Fibroblast of lung (primary cell): ENCODE measurements around the gene PKD1L1. TPM values are rescaled to one million over a fixed set of nuclear protein-coding genes. Genes with fewer than 3 reads are reported as not detected.
A peak's percentile ranks its signal among the peaks of the same experiment; 100 is the strongest.
"Not testable (repeated sequence)": the region's sequence is repeated elsewhere in the genome, so short reads cannot be mapped to it uniquely, and the experiment has no call there.

Source experiments
- DNase-seq, 2 donors: peaks; one replicate each; pipeline versions ENCODE4 v3.0.0 to v3.0.0-alpha.2; 2010; ENCODE audit warnings: low read depth in 2 of 2
- H2AFZ ChIP-seq: 2 replicates; pipeline ENCODE4 v1.5.1; 2012; ENCODE audit warnings: low read length, control low read depth, inconsistent platforms
- H3K27ac ChIP-seq: 2 replicates; pipeline ENCODE4 v1.5.1; 2011; ENCODE audit warnings: low read length, control low read depth; ENCODE audit not compliant: insufficient read depth
- H3K27me3 ChIP-seq: 2 replicates; pipeline ENCODE4 v1.5.1; 2011; ENCODE audit warnings: mild to moderate bottlenecking, low read length; ENCODE audit not compliant: control insufficient read depth, insufficient read depth
- H3K36me3 ChIP-seq: 2 replicates; pipeline ENCODE4 v1.5.1; 2011; ENCODE audit warnings: low read length; ENCODE audit not compliant: control insufficient read depth, insufficient read depth
- H3K4me1 ChIP-seq: 2 replicates; pipeline ENCODE4 v1.5.1; 2011; ENCODE audit warnings: low read length; ENCODE audit not compliant: control insufficient read depth, insufficient read depth; ENCODE audit errors: extremely low read depth
- H3K4me2 ChIP-seq: 2 replicates; pipeline ENCODE4 v1.5.1; 2011; ENCODE audit warnings: low read length, control low read depth; ENCODE audit not compliant: insufficient read depth; ENCODE audit errors: extremely low read depth
- H3K4me3 ChIP-seq, 4 experiments: fragments of 200-600 bp in 1 of 4; sonication (generic) in 1 of 4; replicated peaks in 1 of 4; 2 replicates each; pipeline ENCODE4 v1.5.1; 2011 to 2016; ENCODE audit warnings: low read length in 4 of 4, low read depth in 3 of 4, mild to moderate bottlenecking in 3 of 4, control low read depth in 2 of 4, inconsistent platforms in 1 of 4, mixed read lengths in 1 of 4; ENCODE audit not compliant: insufficient read depth in 1 of 4; ENCODE audit errors: control extremely low read depth in 1 of 4
- H3K79me2 ChIP-seq: 2 replicates; pipeline ENCODE4 v1.5.1; 2012; ENCODE audit warnings: mild to moderate bottlenecking, low read length, inconsistent platforms; ENCODE audit not compliant: control insufficient read depth, insufficient read depth
- H3K9ac ChIP-seq: 2 replicates; pipeline ENCODE4 v1.5.1; 2011; ENCODE audit warnings: mild to moderate bottlenecking, low read length, control low read depth; ENCODE audit not compliant: insufficient read depth
- H3K9me3 ChIP-seq: 2 replicates; pipeline ENCODE4 v1.5.1; 2012; ENCODE audit warnings: low read depth, low read length; ENCODE audit not compliant: control insufficient read depth, insufficient read depth
- H4K20me1 ChIP-seq: 2 replicates; pipeline ENCODE4 v1.5.1; 2011; ENCODE audit warnings: low read length; ENCODE audit not compliant: control insufficient read depth, insufficient read depth; ENCODE audit errors: extremely low read depth
- CTCF ChIP-seq, 2 donors: IDR thresholded peaks in 1 of 2; conservative IDR thresholded peaks in 1 of 2; 1 replicate in 1 of 2; 2 replicates in 1 of 2; pipeline ENCODE4 v1.5.1; 2011 to 2012; ENCODE audit warnings: low read length in 2 of 2, control low read depth in 1 of 2, inconsistent platforms in 1 of 2, low read depth in 1 of 2, mild to moderate bottlenecking in 1 of 2
- EZH2 ChIP-seq: IDR thresholded peaks from 2 replicates; pipeline ENCODE4 v1.5.1; 2012; ENCODE audit warnings: low read length, control low read depth, mild to moderate bottlenecking; ENCODE audit errors: missing control alignments
- polyA plus RNA-seq, 2 donors: library from polyadenylated mRNA; depleted of rRNA in 1 of 2; stranded (reverse) in 1 of 2; unstranded in 1 of 2; fragments of >200 nt; gene quantifications; 2 replicates each; pipeline ENCODE4 v1.2.1, GENCODE V29; 2011 to 2012; ENCODE audit warnings: missing spikeins in 1 of 2
- total RNA-seq: library from RNA; depleted of rRNA; stranded (reverse); fragments of >200 nt; gene quantifications from 2 replicates; pipeline ENCODE4 v1.2.1, GENCODE V29; 2014

Gene PKD1L1
- total and polyA plus RNA-seq, 2 donors (not counting 1 experiment from before 2014, with no cell fraction given): under 0.01 to 0.12 TPM

GRCh38 chr7:47794016-47794415 is 154.2 kb downstream of the PKD1L1 start:
- Histone ChIP-seq H3K36me3 (no peaks in the 10 kb centered on the region), H3K27me3 (no peaks in the 10 kb centered on the region), H2AFZ (no peak overlapping the region), H3K4me3 (no peak overlapping the region), H3K9ac (no peak overlapping the region), H3K27ac (no peak overlapping the region), H3K4me2 (no peak overlapping the region), H3K79me2 (no peaks in the 10 kb centered on the region), H4K20me1 (no peaks in the 10 kb centered on the region), H3K9me3 (no peaks in the 10 kb centered on the region), H3K4me1 (peaks cover 10% of the 10 kb centered on the region)
- no peak for TF ChIP-seq EZH2
- TF ChIP-seq CTCF (conservative IDR thresholded peaks at IDR 0.05 in 1 of 2, IDR thresholded peaks at IDR 0.05 in 1 of 2; ENCODE audit: low read depth in 1 of 2, low read length in 2 of 2): no peak
- no peak for DNase-seq

DNA sequence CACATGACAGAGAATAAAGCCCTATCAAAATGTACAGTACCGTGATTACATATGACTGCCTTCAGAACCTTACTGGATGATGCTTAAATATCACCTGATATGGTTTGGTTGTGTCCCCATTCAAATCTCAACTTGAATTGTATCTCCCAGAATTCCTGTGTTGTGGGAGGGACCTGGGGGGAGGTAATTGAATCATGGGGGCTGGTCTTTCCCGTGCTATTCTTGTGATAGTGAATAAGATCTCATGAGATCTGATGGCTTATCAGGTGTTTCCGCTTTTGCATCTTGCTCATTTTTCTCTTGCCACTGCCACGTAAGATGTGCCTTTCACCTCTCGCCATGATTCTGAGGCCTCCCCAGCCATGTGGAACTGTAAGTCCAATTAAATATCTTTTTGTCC is 155.1 kb downstream of the PKD1L1 start:
- H3K9ac ChIP-seq, H3K4me1 ChIP-seq, H3K4me2 ChIP-seq, H3K36me3 ChIP-seq, H3K4me3 ChIP-seq, H3K79me2 ChIP-seq, H2AFZ ChIP-seq, H3K9me3 ChIP-seq, DNase-seq, H3K27me3 ChIP-seq, H4K20me1 ChIP-seq, H3K27ac ChIP-seq: not testable (repeated sequence)

DNA sequence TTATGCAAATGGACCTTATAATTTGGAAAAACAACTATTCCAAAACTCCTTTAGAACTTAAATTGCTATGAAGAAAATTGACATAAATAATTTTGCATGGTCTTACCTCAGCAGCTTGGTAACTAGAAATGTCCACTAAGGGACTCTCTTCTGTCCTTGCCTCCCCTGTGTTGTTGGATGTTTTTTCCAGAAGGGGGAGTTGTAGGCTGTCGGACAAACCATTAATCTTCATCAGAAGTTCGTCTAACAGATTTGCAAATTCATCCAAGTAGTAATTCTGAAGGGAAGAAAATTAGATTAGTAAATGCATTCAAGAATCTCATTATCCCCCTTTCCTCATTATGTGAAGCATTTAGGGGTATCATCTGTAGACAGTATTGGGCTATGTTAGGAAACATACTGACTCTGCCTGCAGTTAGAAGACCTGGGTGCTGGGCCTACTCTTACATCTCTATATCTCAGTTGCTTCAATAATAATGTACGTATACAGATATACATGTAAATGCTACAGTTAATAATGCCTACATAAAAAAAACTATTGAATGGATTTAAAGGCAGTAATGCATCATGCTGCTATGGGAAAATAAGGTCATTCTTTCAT is 155.6 kb downstream of the PKD1L1 start:
- Histone ChIP-seq H3K27ac (no peak overlapping the region), H3K36me3 (no peaks in the 10 kb centered on the region), H2AFZ (no peak overlapping the region), H3K9ac (no peak overlapping the region), H3K27me3 (no peaks in the 10 kb centered on the region), H3K9me3 (no peaks in the 10 kb centered on the region), H3K4me2 (no peak overlapping the region), H3K79me2 (no peaks in the 10 kb centered on the region), H3K4me3 (no peak overlapping the region), H4K20me1 (no peaks in the 10 kb centered on the region), H3K4me1 (peaks cover 10% of the 10 kb centered on the region)
- DNase-seq: no peak
- TF ChIP-seq EZH2: no peak
- TF ChIP-seq CTCF (conservative IDR thresholded peaks at IDR 0.05 in 1 of 2, IDR thresholded peaks at IDR 0.05 in 1 of 2; ENCODE audit: low read depth in 1 of 2, low read length in 2 of 2): peak in 1 of 2 donors; percentile 11
